H1 (cell line): ENCODE data around the gene PDGFA. TPM values are rescaled to one million over a fixed set of nuclear protein-coding genes. Genes with fewer than 3 reads are reported as not detected.

Experiments used
- CTCF ChIA-PET: fragments of 300-600 bp; sonication (Branson Sonifier 250); formaldehyde crosslinking; loops from one replicate; lab custom pipeline; 2021; ENCODE audit not compliant: partially characterized antibody; lab: Charles Lee
- POLR2A ChIA-PET: fragments of 300-600 bp; sonication (Branson Sonifier 250); formaldehyde crosslinking; loops from one replicate; lab custom pipeline; 2021; ENCODE audit warnings: inconsistent platforms; ENCODE audit not compliant: partially characterized antibody; lab: Charles Lee
- DNase-seq, 2 experiments: peaks; one replicate each; pipeline versions ENCODE4 v3.0.0 to v3.0.0-alpha.2; 2010 to 2022; ENCODE audit warnings: low spot score in 2 of 2, low read depth in 1 of 2, mixed read lengths in 1 of 2
- FAIRE-seq: peaks from 2 replicates; lab custom pipeline; 2011; peaks lifted over from hg19 to GRCh38; lab: Jason Lieb, UNC
- H2AFZ ChIP-seq: 2 replicates; pipeline ENCODE4 v1.8.1; 2012; ENCODE audit warnings: low read length, inconsistent platforms
- H2AK5ac ChIP-seq: 2 replicates; pipeline ENCODE4 v1.6.1; 2013; ENCODE audit warnings: low read depth, low read length
- H2BK120ac ChIP-seq: replicated peaks from 2 replicates; pipeline ENCODE3; 2013; ENCODE audit warnings: low read depth, low read length, inconsistent platforms
- H2BK12ac ChIP-seq: 2 replicates; pipeline ENCODE4 v1.6.1; 2013; ENCODE audit warnings: low read depth, low read length
- H2BK15ac ChIP-seq: 2 replicates; pipeline ENCODE4 v1.6.1; 2013; ENCODE audit warnings: low read length
- H2BK20ac ChIP-seq: 2 replicates; pipeline ENCODE4 v1.6.1; 2013; ENCODE audit warnings: low read length
- H2BK5ac ChIP-seq: 2 replicates; pipeline ENCODE4 v1.6.1; 2013; ENCODE audit warnings: low read depth, low read length
- H3K14ac ChIP-seq: 2 replicates; pipeline ENCODE4 v1.6.1; 2013; ENCODE audit warnings: inconsistent platforms; ENCODE audit not compliant: insufficient read length
- H3K18ac ChIP-seq: 2 replicates; pipeline ENCODE4 v1.6.1; 2013; ENCODE audit warnings: low read length; ENCODE audit errors: extremely low read depth
- H3K23ac ChIP-seq: 2 replicates; pipeline ENCODE4 v1.6.1; 2013; ENCODE audit warnings: inconsistent platforms; ENCODE audit not compliant: insufficient read length
- H3K23me2 ChIP-seq: 2 replicates; pipeline ENCODE4 v1.6.1; 2013; ENCODE audit warnings: low read depth, low read length
- H3K27ac ChIP-seq: 2 replicates; pipeline ENCODE4 v1.6.1; 2011; ENCODE audit warnings: low read depth, low read length, inconsistent platforms
- H3K27me3 ChIP-seq, 4 experiments: replicated peaks in 1 of 4; 1 replicate in 1 of 4; 2 replicates in 3 of 4; pipeline versions ENCODE4 v1.6.1 to v1.8.1; 2011 to 2013; ENCODE audit warnings: low read length in 3 of 4, mild to moderate bottlenecking in 3 of 4, inconsistent platforms in 2 of 4, mixed read lengths in 2 of 4, moderate library complexity in 1 of 4; ENCODE audit not compliant: control insufficient read depth in 3 of 4, insufficient read depth in 3 of 4; ENCODE audit errors: extremely low read depth in 1 of 4
- H3K36me3 ChIP-seq, 4 experiments: 2 replicates each; pipeline versions ENCODE4 v1.6.1 to v1.8.1; 2011 to 2013; ENCODE audit warnings: mild to moderate bottlenecking in 4 of 4, low read length in 3 of 4, moderate library complexity in 2 of 4, control low read depth in 1 of 4, inconsistent platforms in 1 of 4; ENCODE audit not compliant: insufficient read depth in 4 of 4, control insufficient read depth in 2 of 4
- H3K4ac ChIP-seq: replicated peaks from 2 replicates; pipeline ENCODE3; 2013; ENCODE audit warnings: low read length, low read depth, mixed read lengths, inconsistent platforms; ENCODE audit not compliant: insufficient read length
- H3K4me1 ChIP-seq, 4 experiments: replicated peaks in 1 of 4; 1 replicate in 1 of 4; 2 replicates in 3 of 4; pipeline versions ENCODE4 v1.6.1 to v1.8.1; 2011 to 2013; ENCODE audit warnings: low read length in 3 of 4, inconsistent platforms in 2 of 4, mixed read lengths in 1 of 4; ENCODE audit not compliant: insufficient read depth in 4 of 4, control insufficient read depth in 3 of 4
- H3K4me2 ChIP-seq, 2 experiments: 2 replicates each; pipeline versions ENCODE4 v1.6.1 to v1.8.1; 2011 to 2013; ENCODE audit warnings: low read depth in 2 of 2, low read length in 2 of 2, control low read depth in 1 of 2, inconsistent platforms in 1 of 2, mild to moderate bottlenecking in 1 of 2; ENCODE audit not compliant: insufficient read depth in 1 of 2
- H3K4me3 ChIP-seq, 4 experiments: fragments of 200-600, 300-600 bp in 1 of 4; sonication (generic), shearing (Covaris generic), sonication (Bioruptor Twin) in 1 of 4; 2 replicates each; pipeline versions ENCODE4 v1.5.1 to v1.8.1; 2011 to 2016; ENCODE audit warnings: low read length in 4 of 4, low read depth in 3 of 4, control low read depth in 2 of 4, inconsistent platforms in 2 of 4, mild to moderate bottlenecking in 2 of 4, mixed read lengths in 1 of 4, moderate library complexity in 1 of 4; ENCODE audit not compliant: insufficient read depth in 2 of 4; ENCODE audit errors: extremely low read depth in 1 of 4
- H3K56ac ChIP-seq: replicated peaks from 2 replicates; pipeline ENCODE3; 2013; ENCODE audit warnings: low read depth, mild to moderate bottlenecking, mixed read lengths, low read length, inconsistent platforms; ENCODE audit not compliant: insufficient read length
- H3K79me1 ChIP-seq: 2 replicates; pipeline ENCODE4 v1.6.1; 2013; ENCODE audit warnings: low read depth, low read length, control low read depth
- H3K79me2 ChIP-seq, 2 experiments: 2 replicates each; pipeline versions ENCODE4 v1.6.1 to v1.8.1; 2012 to 2013; ENCODE audit warnings: low read length in 2 of 2, mild to moderate bottlenecking in 2 of 2, inconsistent platforms in 1 of 2; ENCODE audit not compliant: insufficient read depth in 2 of 2, control insufficient read depth in 1 of 2
- H3K9ac ChIP-seq, 4 experiments: replicated peaks in 1 of 4; 1 replicate in 1 of 4; 2 replicates in 3 of 4; pipeline versions ENCODE4 v1.6.1 to v1.8.1; 2011 to 2013; ENCODE audit warnings: low read depth in 3 of 4, low read length in 3 of 4, control low read depth in 2 of 4, mild to moderate bottlenecking in 2 of 4, moderate library complexity in 2 of 4, inconsistent platforms in 1 of 4; ENCODE audit errors: extremely low read depth in 1 of 4
- H3K9me3 ChIP-seq, 2 experiments: 2 replicates each; pipeline versions ENCODE4 v1.6.1 to v1.8.1; 2012 to 2013; ENCODE audit warnings: mild to moderate bottlenecking in 2 of 2, moderate library complexity in 2 of 2, control low read depth in 1 of 2, inconsistent platforms in 1 of 2, low read depth in 1 of 2, low read length in 1 of 2, mixed read lengths in 1 of 2; ENCODE audit not compliant: insufficient read depth in 2 of 2
- H4K20me1 ChIP-seq, 2 experiments: replicated peaks in 1 of 2; 2 replicates each; pipeline versions ENCODE3 to v1.8.1; 2011 to 2013; ENCODE audit warnings: inconsistent platforms in 2 of 2, low read length in 2 of 2, mild to moderate bottlenecking in 1 of 2; ENCODE audit not compliant: insufficient read depth in 2 of 2, control insufficient read depth in 1 of 2
- H4K5ac ChIP-seq: 2 replicates; pipeline ENCODE4 v1.6.1; 2013; ENCODE audit warnings: low read length, low read depth, mixed read lengths, inconsistent platforms; ENCODE audit not compliant: insufficient read length
- H4K8ac ChIP-seq: 2 replicates; pipeline ENCODE4 v1.8.0; 2013; ENCODE audit warnings: mild to moderate bottlenecking, moderate library complexity, low read length, inconsistent platforms; ENCODE audit not compliant: insufficient read depth; ENCODE audit errors: extremely low read depth
- H4K91ac ChIP-seq: replicated peaks from 2 replicates; pipeline ENCODE3; 2013; ENCODE audit warnings: low read length, mixed read lengths, inconsistent platforms; ENCODE audit not compliant: insufficient read length
- CHD1 ChIP-seq: IDR thresholded peaks from 2 replicates; pipeline ENCODE4 v1.6.1; 2012; ENCODE audit warnings: low read depth, low read length, improper control_type of control experiment
- RNF2 ChIP-seq: fragments of 200-900, 300-1000 bp; sonication (generic); IDR thresholded peaks from 2 replicates; pipeline ENCODE4 v1.7.1; 2016; ENCODE audit warnings: borderline replicate concordance, low read depth, mild to moderate bottlenecking, antibody characterized with exemption, low read length; ENCODE audit not compliant: poor library complexity, severe bottlenecking; ENCODE audit errors: missing control alignments
- TAF1 ChIP-seq: IDR thresholded peaks from 2 replicates; pipeline ENCODE4 v1.6.1; 2011; ENCODE audit warnings: mild to moderate bottlenecking, low read depth, low read length
- WGBS, 2 experiments: shearing (Covaris generic) in 1 of 2; methylation state at CpG; one replicate each; pipeline versions ENCODE4 v1.1.6 to v1.1.7; 2013 to 2015; ENCODE audit warnings: low lambda C conversion rate in 2 of 2, mixed read lengths in 2 of 2, inconsistent platforms in 1 of 2, low coverage in 1 of 2, missing lambda C conversion rate in 1 of 2; ENCODE audit not compliant: insufficient replicate concordance in 2 of 2, insufficient coverage in 1 of 2, insufficient read length in 1 of 2; ENCODE audit errors: extremely low coverage in 1 of 2, missing lambda C conversion rate in 1 of 2; 5-methylcytosine and 5-hydroxymethylcytosine counted together
- polyA plus RNA-seq, 7 experiments: library from polyadenylated mRNA; depleted of rRNA in 3 of 7; stranded (reverse) in 5 of 7; unstranded in 2 of 7; fragments of >200 nt in 5 of 7; fragments of 200-250 nt in 2 of 7; gene quantifications; 1 replicate in 5 of 7; 2 replicates in 1 of 7; 4 replicates in 1 of 7; pipeline versions ENCODE4 v1.2.1 to v1.2.3, GENCODE V29; 2011 to 2013; ENCODE audit warnings: missing spikeins in 2 of 7, mixed read lengths in 2 of 7
- total RNA-seq: library from RNA; stranded (reverse); fragmentation: NEBNext Ultra II Directional; extraction: Animal tissue kit (Norgen Biotek cat#: 25700); gene quantifications from 2 replicates; pipeline ENCODE4 v1.2.1, GENCODE V29; 2021
- TF ChIP-seq, protein P1 (sequence below): IDR thresholded peaks from 2 replicates; pipeline ENCODE4 v1.6.1; 2011; ENCODE audit warnings: low read length, improper control_type of control experiment

The PDGFA gene
- total and polyA plus RNA-seq, 2 of the 8 experiments (the other 6 are each of a cell fraction or from before 2014, with no cell fraction given) = 21.1 to 43.0 TPM

DNA sequence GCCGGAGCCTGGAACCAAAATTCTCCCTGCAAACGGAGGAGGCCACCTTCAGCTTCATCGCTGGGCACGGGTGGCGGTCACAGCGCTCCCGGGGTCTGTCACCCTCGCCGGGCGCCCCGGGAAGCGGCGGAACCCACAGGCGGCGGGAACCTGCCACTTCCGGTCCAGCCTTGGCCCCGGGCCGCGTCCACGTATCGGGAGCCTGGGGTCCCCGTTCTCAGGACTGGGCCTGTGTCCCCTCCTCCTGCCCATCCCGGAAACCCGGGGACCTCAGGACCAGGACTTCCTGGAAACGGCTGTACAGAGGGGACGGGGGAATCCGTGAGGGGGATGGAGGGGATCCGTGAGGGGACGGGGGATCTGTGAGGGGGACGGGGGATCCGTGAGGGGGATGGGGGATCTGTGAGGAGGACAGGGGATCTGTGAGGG lies 25.4 kb downstream of the PDGFA start:
- Histone ChIP-seq H3K18ac (no peak overlapping the region), H3K27ac (no peak overlapping the region), H2BK15ac (no peak overlapping the region), H3K79me2 (no peaks in the 10 kb centered on the region), H3K14ac (no peak overlapping the region), H3K4me3 (no peak overlapping the region), H4K91ac (no peak overlapping the region), H3K79me1 (0 out of 2 replicates have a peak, but pooled peaks cover 3% of the 10 kb centered on the region), H2BK120ac (no peak overlapping the region), H4K8ac (no peak overlapping the region), H2BK12ac (no peak overlapping the region), H4K20me1 (peaks cover 0 to 1% of the 10 kb centered on the region in 2 experiments), H3K4me2 (no peak overlapping the region), H2AK5ac (no peak overlapping the region), H3K9ac (no peak overlapping the region), H3K4me1 (peaks cover 0 to 10% (median 0%) of the 10 kb centered on the region in 4 experiments; a peak in 2 of 7 replicates), H3K23ac (no peak overlapping the region), H3K4ac (no peak overlapping the region), H2BK5ac (no peak overlapping the region), H2BK20ac (no peak overlapping the region), H3K23me2 (no peaks in the 10 kb centered on the region), H3K9me3 (no peaks in the 10 kb centered on the region), H3K27me3 (no peaks in the 10 kb centered on the region), H4K5ac (no peak overlapping the region), H2AFZ (no peak overlapping the region), H3K56ac (no peak overlapping the region), H3K36me3 (peaks cover 2 to 26% (median 6%) of the 10 kb centered on the region in 4 experiments; a peak in 5 of 8 replicates)
- TF ChIP-seq, protein P1, sequence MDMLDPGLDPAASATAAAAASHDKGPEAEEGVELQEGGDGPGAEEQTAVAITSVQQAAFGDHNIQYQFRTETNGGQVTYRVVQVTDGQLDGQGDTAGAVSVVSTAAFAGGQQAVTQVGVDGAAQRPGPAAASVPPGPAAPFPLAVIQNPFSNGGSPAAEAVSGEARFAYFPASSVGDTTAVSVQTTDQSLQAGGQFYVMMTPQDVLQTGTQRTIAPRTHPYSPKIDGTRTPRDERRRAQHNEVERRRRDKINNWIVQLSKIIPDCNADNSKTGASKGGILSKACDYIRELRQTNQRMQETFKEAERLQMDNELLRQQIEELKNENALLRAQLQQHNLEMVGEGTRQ = no peak
- TF ChIP-seq RNF2 = no peak
- no peak for TF ChIP-seq TAF1
- TF ChIP-seq CHD1 = no peak
- WGBS, 2 experiments = 93% methylated on average over 24 of the region's 31 CpGs; no CpG with 5 or more reads in 1 of the 2 experiments
- CTCF ChIA-PET = interaction anchor here (0.5 kb wide), 1 partner anchor 1676 kb away, joined by 3 read pairs; no protein-coding TSS in a partner anchor
- DNase-seq = no peak
- POLR2A ChIA-PET = no interaction called here
- no peak for FAIRE-seq
